SK-N-SH (cell line): ENCODE results near the gene RGS7. TPM values are rescaled to one million over a fixed set of nuclear protein-coding genes. Genes with fewer than 3 reads are reported as not detected.

Experiments
- CTCF ChIA-PET: fragments of 300-600, 350-600 bp; formaldehyde crosslinking; extraction: SDS; loops from one replicate; lab custom pipeline; 2021; lab: Yijun Ruan, JAX
- POLR2A ChIA-PET: fragments of 350-600 bp; sonication (Branson Sonifier 250); formaldehyde crosslinking; extraction: SDS; loops from one replicate; lab custom pipeline; 2020; ENCODE audit warnings: antibody characterized with exemption, inconsistent platforms; lab: Yijun Ruan, JAX
- DNase-seq: peaks from one replicate; pipeline ENCODE4 v3.0.0; 2012
- H2AFZ ChIP-seq: fragments of 200-600 bp; sonication (generic); 2 replicates; pipeline ENCODE4 v1.8.1; 2016; ENCODE audit warnings: antibody characterized with exemption, mild to moderate bottlenecking, low read depth
- H3F3A ChIP-seq: fragments of 200-600 bp; sonication (generic); replicated peaks from 2 replicates; pipeline ENCODE3; 2016; ENCODE audit warnings: antibody characterized with exemption, mild to moderate bottlenecking; ENCODE audit not compliant: insufficient read depth
- H3K27ac ChIP-seq, 2 experiments: fragments of 200-500 bp in 1 of 2; fragments of 200-600 bp in 1 of 2; sonication (Bioruptor generic) in 1 of 2; sonication (generic), shearing (Covaris generic) in 1 of 2; 2 replicates each; pipeline versions ENCODE4 v1.5.1 to v1.6.1; 2014 to 2016; ENCODE audit warnings: low read depth in 2 of 2, inconsistent platforms in 1 of 2, low read length in 1 of 2, mild to moderate bottlenecking in 1 of 2, mixed read lengths in 1 of 2
- H3K27me3 ChIP-seq: fragments of 200-600 bp; sonication (generic), shearing (Covaris generic); 2 replicates; pipeline ENCODE4 v1.6.1; 2016; ENCODE audit warnings: mixed run types; ENCODE audit not compliant: insufficient read depth
- H3K36me3 ChIP-seq, 2 experiments: fragments of 200-500 bp in 1 of 2; fragments of 200-600 bp in 1 of 2; sonication (Bioruptor generic) in 1 of 2; sonication (generic) in 1 of 2; replicated peaks in 1 of 2; 2 replicates each; pipeline versions ENCODE3 to v1.5.1; 2014 to 2016; ENCODE audit warnings: low read length in 1 of 2, mild to moderate bottlenecking in 1 of 2; ENCODE audit not compliant: insufficient read depth in 2 of 2, control insufficient read depth in 1 of 2
- H3K4me1 ChIP-seq, 2 experiments: fragments of 200-500 bp in 1 of 2; fragments of 200-600 bp in 1 of 2; sonication (Bioruptor generic) in 1 of 2; sonication (generic), shearing (Covaris generic) in 1 of 2; 2 replicates each; pipeline versions ENCODE4 v1.5.1 to v1.6.1; 2014 to 2016; ENCODE audit warnings: low read depth in 1 of 2, low read length in 1 of 2, mixed run types in 1 of 2; ENCODE audit not compliant: insufficient read depth in 2 of 2, control insufficient read depth in 1 of 2
- H3K4me2 ChIP-seq: fragments of 200-600 bp; sonication (generic), shearing (Covaris generic); 2 replicates; pipeline ENCODE4 v1.6.1; 2017; ENCODE audit warnings: mixed run types
- H3K4me3 ChIP-seq, 2 experiments: fragments of 200-500 bp in 1 of 2; fragments of 200-600 bp in 1 of 2; sonication (Bioruptor generic) in 1 of 2; sonication (generic), shearing (Covaris generic) in 1 of 2; 2 replicates each; pipeline versions ENCODE4 v1.5.1 to v1.8.1; 2014 to 2016; ENCODE audit warnings: low read depth in 2 of 2, inconsistent platforms in 1 of 2, low read length in 1 of 2, mild to moderate bottlenecking in 1 of 2, mixed read lengths in 1 of 2, moderate library complexity in 1 of 2
- H3K79me2 ChIP-seq: fragments of 200-600 bp; sonication (generic); 2 replicates; pipeline ENCODE4 v1.8.1; 2017; ENCODE audit warnings: mild to moderate bottlenecking; ENCODE audit not compliant: insufficient read depth
- H3K9ac ChIP-seq: fragments of 200-600 bp; sonication (generic); 2 replicates; pipeline ENCODE4 v1.6.1; 2017; ENCODE audit warnings: mixed run types
- H3K9me2 ChIP-seq: fragments of 200-600 bp; sonication (generic); 2 replicates; pipeline ENCODE4 v1.6.1; 2017; ENCODE audit warnings: mixed run types
- H3K9me3 ChIP-seq: fragments of 200-600 bp; sonication (generic); 2 replicates; pipeline ENCODE4 v1.6.1; 2017; ENCODE audit warnings: mixed run types, mild to moderate bottlenecking, moderate library complexity
- H4K20me1 ChIP-seq: fragments of 200-600 bp; sonication (generic); 2 replicates; pipeline ENCODE4 v1.6.1; 2017; ENCODE audit warnings: mild to moderate bottlenecking, mixed run types; ENCODE audit not compliant: insufficient read depth
- CTCF ChIP-seq: fragments of 200-600 bp; sonication (generic); IDR thresholded peaks from 2 replicates; pipeline ENCODE4 v1.6.1; 2017; ENCODE audit warnings: antibody characterized with exemption, mild to moderate bottlenecking, moderate library complexity
- ELF1 ChIP-seq: IDR thresholded peaks from 2 replicates; pipeline ENCODE4 v1.4.0; 2012
- EZH2phosphoT487 ChIP-seq: fragments of 200-600 bp; sonication (generic); IDR thresholded peaks from 2 replicates; pipeline ENCODE4 v1.6.1; 2017; ENCODE audit warnings: low read depth, mixed run types, mild to moderate bottlenecking, antibody characterized with exemption, moderate library complexity, borderline replicate concordance
- FOSL2 ChIP-seq: IDR thresholded peaks from 2 replicates; pipeline ENCODE4 v1.4.0; 2012; ENCODE audit warnings: low read depth, mild to moderate bottlenecking, moderate library complexity, borderline replicate concordance
- FOXJ3 ChIP-seq: sonication (generic); formaldehyde crosslinking; IDR thresholded peaks from 2 replicates; pipeline ENCODE4 v1.5.1; 2020; ENCODE audit warnings: mild to moderate bottlenecking, missing genetic modification reagents
- FOXM1 ChIP-seq: IDR thresholded peaks from 2 replicates; pipeline ENCODE4 v1.4.0; 2012; ENCODE audit warnings: low read depth, mild to moderate bottlenecking
- GABPA ChIP-seq: IDR thresholded peaks from 2 replicates; pipeline ENCODE4 v1.4.0; 2012; ENCODE audit warnings: low read depth, mild to moderate bottlenecking
- JUND ChIP-seq: IDR thresholded peaks from 2 replicates; pipeline ENCODE4 v1.4.0; 2012
- MEF2A ChIP-seq: IDR thresholded peaks from 2 replicates; pipeline ENCODE4 v1.4.0; 2012; ENCODE audit warnings: low read depth, borderline replicate concordance
- POLR2AphosphoS5 ChIP-seq: IDR thresholded peaks from 2 replicates; pipeline ENCODE4 v1.6.1; 2012; ENCODE audit warnings: low read depth, low read length
- RAD21 ChIP-seq: IDR thresholded peaks from 2 replicates; pipeline ENCODE4 v1.6.1; 2012; ENCODE audit warnings: mild to moderate bottlenecking, low read length
- RCOR1 ChIP-seq: fragments of 150-350 bp; IDR thresholded peaks from 2 replicates; pipeline ENCODE4 v1.6.1; 2017; ENCODE audit warnings: antibody characterized with exemption, low read length
- RFX5 ChIP-seq: IDR thresholded peaks from 2 replicates; pipeline ENCODE4 v1.6.1; 2012; ENCODE audit warnings: mild to moderate bottlenecking, improper control_type of control experiment, low read length
- RXRA ChIP-seq: IDR thresholded peaks from 2 replicates; pipeline ENCODE4 v1.4.0; 2012; ENCODE audit warnings: low read depth, mild to moderate bottlenecking, borderline replicate concordance
- SIN3A ChIP-seq: IDR thresholded peaks from 2 replicates; pipeline ENCODE4 v1.6.1; 2012; ENCODE audit warnings: low read depth, mild to moderate bottlenecking, low read length, moderate library complexity, borderline replicate concordance
- TCF12 ChIP-seq: IDR thresholded peaks from 2 replicates; pipeline ENCODE4 v1.4.0; 2012
- TEAD4 ChIP-seq: IDR thresholded peaks from 2 replicates; pipeline ENCODE4 v1.4.0; 2012; ENCODE audit warnings: mild to moderate bottlenecking, borderline replicate concordance; ENCODE audit not compliant: insufficient read depth
- USF2 ChIP-seq: fragments of 150-350 bp; IDR thresholded peaks from 2 replicates; pipeline ENCODE4 v1.6.1; 2017; ENCODE audit warnings: antibody characterized with exemption, low read length, low read depth, borderline replicate concordance
- ZBTB33 ChIP-seq: IDR thresholded peaks from 2 replicates; pipeline ENCODE4 v1.4.0; 2012; ENCODE audit warnings: low read depth, borderline replicate concordance
- WGBS: methylation state at CpG from one replicate; pipeline ENCODE4 v1.1.6; 2017; ENCODE audit warnings: low lambda C conversion rate; 5-methylcytosine and 5-hydroxymethylcytosine counted together
- polyA plus RNA-seq, 3 experiments: library from polyadenylated mRNA; depleted of rRNA; stranded (reverse); fragments of >200 nt; gene quantifications; 2 replicates each; pipeline ENCODE4 v1.2.3, GENCODE V29; 2012
- TF ChIP-seq, protein P1 (sequence below): fragments of 150-350 bp; IDR thresholded peaks from 2 replicates; pipeline ENCODE4 v1.6.1; 2016; ENCODE audit warnings: mild to moderate bottlenecking, low read depth, low read length
- TF ChIP-seq, protein P2 (sequence below): IDR thresholded peaks from 2 replicates; pipeline ENCODE4; 2012

RGS7 gene
- polyA plus RNA-seq, 1 of the 3 experiments (the other 2 are of a cell fraction) = 0.36 TPM

GRCh38 chr1:241310451-241310850, 46.6 kb downstream of the RGS7 start (continued):
- TF ChIP-seq ZBTB33 (no peak), TEAD4 (no peak)
- TF ChIP-seq, all 33 proteins: peak for 0

DNA sequence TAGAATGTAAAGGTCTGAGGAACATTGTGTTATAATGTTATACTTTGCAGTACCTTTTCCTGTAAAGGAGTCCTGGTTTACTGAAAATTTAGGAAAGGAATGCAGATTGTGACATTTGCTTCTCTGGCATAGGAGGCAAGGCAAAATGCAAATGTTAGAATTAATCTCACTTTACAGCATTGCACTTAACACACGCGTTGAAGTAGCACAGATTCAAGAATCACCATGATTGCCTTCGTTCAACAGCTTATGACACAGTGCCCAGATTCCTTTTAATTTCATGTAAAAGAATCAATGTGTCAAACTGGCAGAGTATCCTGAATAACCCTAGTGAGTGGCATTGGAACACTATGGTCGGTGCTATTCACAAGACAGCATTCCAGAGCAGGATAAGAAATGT, 47.4 kb downstream of the RGS7 start:
- H3F3A ChIP-seq = no peaks in the 10 kb centered on the region

More for the DNA sequence above, 47.4 kb downstream of the RGS7 start:
- Histone ChIP-seq H3K4me3 (no peak overlapping the region), H3K9ac (no peak overlapping the region), H3K4me1 (no peaks in the 10 kb centered on the region; a peak in 1 of 4 replicates), H3K27me3 (no peaks in the 10 kb centered on the region), H3K9me2 (no peaks in the 10 kb centered on the region), H3K36me3 (no peaks in the 10 kb centered on the region), H3K79me2 (no peaks in the 10 kb centered on the region), H3K27ac (no peak overlapping the region), H3K9me3 (no peaks in the 10 kb centered on the region), H4K20me1 (no peaks in the 10 kb centered on the region), H3K4me2 (no peak overlapping the region), H2AFZ (no peak overlapping the region)
- ChIA-PET POLR2A (no interaction called here), CTCF (no interaction called here)
- 47% methylated on average over 4 of the region's 4 CpGs for WGBS
- DNase-seq = no peak
- no peak for TF ChIP-seq EZH2phosphoT487
- no peak for TF ChIP-seq TCF12
- TF ChIP-seq MEF2A = no peak
- no peak for TF ChIP-seq FOXJ3 (CRISPR knock-in tag)
- TF ChIP-seq CTCF = no peak
- TF ChIP-seq RAD21 = no peak
- TF ChIP-seq RXRA = no peak
- no peak for TF ChIP-seq FOXM1
- no peak for TF ChIP-seq RCOR1
- TF ChIP-seq ELF1 = no peak
- TF ChIP-seq, protein P1, sequence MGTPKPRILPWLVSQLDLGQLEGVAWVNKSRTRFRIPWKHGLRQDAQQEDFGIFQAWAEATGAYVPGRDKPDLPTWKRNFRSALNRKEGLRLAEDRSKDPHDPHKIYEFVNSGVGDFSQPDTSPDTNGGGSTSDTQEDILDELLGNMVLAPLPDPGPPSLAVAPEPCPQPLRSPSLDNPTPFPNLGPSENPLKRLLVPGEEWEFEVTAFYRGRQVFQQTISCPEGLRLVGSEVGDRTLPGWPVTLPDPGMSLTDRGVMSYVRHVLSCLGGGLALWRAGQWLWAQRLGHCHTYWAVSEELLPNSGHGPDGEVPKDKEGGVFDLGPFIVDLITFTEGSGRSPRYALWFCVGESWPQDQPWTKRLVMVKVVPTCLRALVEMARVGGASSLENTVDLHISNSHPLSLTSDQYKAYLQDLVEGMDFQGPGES = no peak
- no peak for TF ChIP-seq POLR2AphosphoS5
- TF ChIP-seq RFX5 = no peak
- TF ChIP-seq FOSL2 = no peak
- TF ChIP-seq GABPA = no peak
- no peak for TF ChIP-seq JUND
- no peak for TF ChIP-seq SIN3A
- no peak for TF ChIP-seq USF2
- TF ChIP-seq, protein P2, sequence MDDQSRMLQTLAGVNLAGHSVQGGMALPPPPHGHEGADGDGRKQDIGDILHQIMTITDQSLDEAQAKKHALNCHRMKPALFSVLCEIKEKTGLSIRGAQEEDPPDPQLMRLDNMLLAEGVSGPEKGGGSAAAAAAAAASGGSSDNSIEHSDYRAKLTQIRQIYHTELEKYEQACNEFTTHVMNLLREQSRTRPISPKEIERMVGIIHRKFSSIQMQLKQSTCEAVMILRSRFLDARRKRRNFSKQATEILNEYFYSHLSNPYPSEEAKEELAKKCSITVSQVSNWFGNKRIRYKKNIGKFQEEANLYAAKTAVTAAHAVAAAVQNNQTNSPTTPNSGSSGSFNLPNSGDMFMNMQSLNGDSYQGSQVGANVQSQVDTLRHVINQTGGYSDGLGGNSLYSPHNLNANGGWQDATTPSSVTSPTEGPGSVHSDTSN = no peak
- no peak for TF ChIP-seq TEAD4
